ENCODE data around the gene LIPC. TPM values are rescaled to one million over a fixed set of nuclear protein-coding genes. Genes with fewer than 3 reads are reported as not detected.

LIPC gene
- total and polyA plus RNA-seq, 9 of the 15 experiments (the other 6 are each of a cell fraction or from before 2014, with no cell fraction given): 0.07 to 0.41 (median 0.11) TPM; not detected in 2

- no peak for TF ChIP-seq JUND (IDR thresholded peaks at IDR 0.05; ENCODE audit: borderline replicate concordance, low read depth, low read length)
- peak; percentile 80; the same call in 1 of the 3 replicates for TF ChIP-seq JUND (tag; IDR thresholded peaks at IDR 0.05; ENCODE audit: borderline replicate concordance, low read depth, low read length)
- no peak for TF ChIP-seq NEUROD1 (IDR thresholded peaks at IDR 0.05; ENCODE audit: borderline replicate concordance, low read depth, low read length, partially characterized antibody)
- TF ChIP-seq TRIM25 (IDR thresholded peaks at IDR 0.05; ENCODE audit: borderline replicate concordance): no peak
- TF ChIP-seq SMARCA5 (IDR thresholded peaks at IDR 0.05): no peak
- TF ChIP-seq PPARD (CRISPR knock-in tag; IDR thresholded peaks at IDR 0.05): no peak
- TF ChIP-seq ARHGAP35 (IDR thresholded peaks at IDR 0.05; ENCODE audit: partially characterized antibody): no peak
- no peak for TF ChIP-seq FOXJ3 (CRISPR knock-in tag; IDR thresholded peaks at IDR 0.05)
- TF ChIP-seq ZFX (CRISPR knock-in tag; IDR thresholded peaks at IDR 0.05): peak; percentile 54
- TF ChIP-seq, protein P1, sequence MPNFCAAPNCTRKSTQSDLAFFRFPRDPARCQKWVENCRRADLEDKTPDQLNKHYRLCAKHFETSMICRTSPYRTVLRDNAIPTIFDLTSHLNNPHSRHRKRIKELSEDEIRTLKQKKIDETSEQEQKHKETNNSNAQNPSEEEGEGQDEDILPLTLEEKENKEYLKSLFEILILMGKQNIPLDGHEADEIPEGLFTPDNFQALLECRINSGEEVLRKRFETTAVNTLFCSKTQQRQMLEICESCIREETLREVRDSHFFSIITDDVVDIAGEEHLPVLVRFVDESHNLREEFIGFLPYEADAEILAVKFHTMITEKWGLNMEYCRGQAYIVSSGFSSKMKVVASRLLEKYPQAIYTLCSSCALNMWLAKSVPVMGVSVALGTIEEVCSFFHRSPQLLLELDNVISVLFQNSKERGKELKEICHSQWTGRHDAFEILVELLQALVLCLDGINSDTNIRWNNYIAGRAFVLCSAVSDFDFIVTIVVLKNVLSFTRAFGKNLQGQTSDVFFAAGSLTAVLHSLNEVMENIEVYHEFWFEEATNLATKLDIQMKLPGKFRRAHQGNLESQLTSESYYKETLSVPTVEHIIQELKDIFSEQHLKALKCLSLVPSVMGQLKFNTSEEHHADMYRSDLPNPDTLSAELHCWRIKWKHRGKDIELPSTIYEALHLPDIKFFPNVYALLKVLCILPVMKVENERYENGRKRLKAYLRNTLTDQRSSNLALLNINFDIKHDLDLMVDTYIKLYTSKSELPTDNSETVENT (CRISPR knock-in tag; IDR thresholded peaks at IDR 0.05): no peak
- TF ChIP-seq HMGN3 (IDR thresholded peaks at IDR 0.05; ENCODE audit: borderline replicate concordance, extremely low read depth, insufficient read length, low read depth, low read length): no peak
- TF ChIP-seq, protein P2, sequence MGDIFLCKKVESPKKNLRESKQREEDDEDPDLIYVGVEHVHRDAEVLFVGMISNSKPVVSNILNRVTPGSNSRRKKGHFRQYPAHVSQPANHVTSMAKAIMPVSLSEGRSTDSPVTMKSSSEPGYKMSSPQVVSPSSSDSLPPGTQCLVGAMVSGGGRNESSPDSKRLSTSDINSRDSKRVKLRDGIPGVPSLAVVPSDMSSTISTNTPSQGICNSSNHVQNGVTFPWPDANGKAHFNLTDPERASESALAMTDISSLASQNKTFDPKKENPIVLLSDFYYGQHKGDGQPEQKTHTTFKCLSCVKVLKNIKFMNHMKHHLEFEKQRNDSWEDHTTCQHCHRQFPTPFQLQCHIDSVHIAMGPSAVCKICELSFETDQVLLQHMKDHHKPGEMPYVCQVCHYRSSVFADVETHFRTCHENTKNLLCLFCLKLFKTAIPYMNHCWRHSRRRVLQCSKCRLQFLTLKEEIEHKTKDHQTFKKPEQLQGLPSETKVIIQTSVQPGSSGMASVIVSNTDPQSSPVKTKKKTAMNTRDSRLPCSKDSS (IDR thresholded peaks at IDR 0.05; ENCODE audit: low read depth, partially characterized antibody): no peak
- TF ChIP-seq, protein P3, sequence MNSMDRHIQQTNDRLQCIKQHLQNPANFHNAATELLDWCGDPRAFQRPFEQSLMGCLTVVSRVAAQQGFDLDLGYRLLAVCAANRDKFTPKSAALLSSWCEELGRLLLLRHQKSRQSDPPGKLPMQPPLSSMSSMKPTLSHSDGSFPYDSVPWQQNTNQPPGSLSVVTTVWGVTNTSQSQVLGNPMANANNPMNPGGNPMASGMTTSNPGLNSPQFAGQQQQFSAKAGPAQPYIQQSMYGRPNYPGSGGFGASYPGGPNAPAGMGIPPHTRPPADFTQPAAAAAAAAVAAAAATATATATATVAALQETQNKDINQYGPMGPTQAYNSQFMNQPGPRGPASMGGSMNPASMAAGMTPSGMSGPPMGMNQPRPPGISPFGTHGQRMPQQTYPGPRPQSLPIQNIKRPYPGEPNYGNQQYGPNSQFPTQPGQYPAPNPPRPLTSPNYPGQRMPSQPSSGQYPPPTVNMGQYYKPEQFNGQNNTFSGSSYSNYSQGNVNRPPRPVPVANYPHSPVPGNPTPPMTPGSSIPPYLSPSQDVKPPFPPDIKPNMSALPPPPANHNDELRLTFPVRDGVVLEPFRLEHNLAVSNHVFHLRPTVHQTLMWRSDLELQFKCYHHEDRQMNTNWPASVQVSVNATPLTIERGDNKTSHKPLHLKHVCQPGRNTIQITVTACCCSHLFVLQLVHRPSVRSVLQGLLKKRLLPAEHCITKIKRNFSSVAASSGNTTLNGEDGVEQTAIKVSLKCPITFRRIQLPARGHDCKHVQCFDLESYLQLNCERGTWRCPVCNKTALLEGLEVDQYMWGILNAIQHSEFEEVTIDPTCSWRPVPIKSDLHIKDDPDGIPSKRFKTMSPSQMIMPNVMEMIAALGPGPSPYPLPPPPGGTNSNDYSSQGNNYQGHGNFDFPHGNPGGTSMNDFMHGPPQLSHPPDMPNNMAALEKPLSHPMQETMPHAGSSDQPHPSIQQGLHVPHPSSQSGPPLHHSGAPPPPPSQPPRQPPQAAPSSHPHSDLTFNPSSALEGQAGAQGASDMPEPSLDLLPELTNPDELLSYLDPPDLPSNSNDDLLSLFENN (IDR thresholded peaks at IDR 0.05; ENCODE audit: low read depth in 2 of 2, low read length in 2 of 2): no peak
- no peak for TF ChIP-seq ZNF274 (IDR thresholded peaks at IDR 0.05; ENCODE audit: borderline replicate concordance, low read depth, low read length)
- no peak for TF ChIP-seq ARID3A (IDR thresholded peaks at IDR 0.05; ENCODE audit: borderline replicate concordance, low read depth, low read length)
- no peak for TF ChIP-seq TAF7 (tag; IDR thresholded peaks at IDR 0.05)
These were observed 84.0 kb downstream of the LIPC start (continued) for GRCh38 chr15:58515807-58516206.
